Measurements from ENCODE around the gene HENMT1. TPM values are rescaled to one million over a fixed set of nuclear protein-coding genes. Genes with fewer than 3 reads are reported as not detected.

HENMT1 gene
- total RNA-seq, 1 experiment from 2014 or later, result not detected

Other genes starting within 250 kb of the HENMT1 start
- gene NBPF6, start 210.8 kb downstream of the HENMT1 start, total RNA-seq (2021; ENCODE audit: unreplicated experiment), result not detected
- gene EEIG2, start 101.0 kb downstream of the HENMT1 start, total RNA-seq (2021; ENCODE audit: unreplicated experiment), result 16.0 TPM
- 46.4 TPM for gene PRPF38B, start 31.2 kb upstream of the HENMT1 start, total RNA-seq (2021; ENCODE audit: unreplicated experiment)
- gene FNDC7, start 51.8 kb upstream of the HENMT1 start, total RNA-seq (2021; ENCODE audit: unreplicated experiment), result 0.10 TPM
- gene STXBP3, start 85.6 kb upstream of the HENMT1 start, total RNA-seq (2021; ENCODE audit: unreplicated experiment), result 22.6 TPM
- gene AKNAD1, start 196.0 kb upstream of the HENMT1 start, total RNA-seq (2021; ENCODE audit: unreplicated experiment), result 0.15 TPM
- gene GPSM2, start 215.9 kb upstream of the HENMT1 start, total RNA-seq (2021; ENCODE audit: unreplicated experiment), result 58.1 TPM